HG03139 (cell line): Measurements from ENCODE around the gene GSTM4.
A peak's percentile ranks its signal among the peaks of the same experiment; 100 is the strongest.
"Not testable (repeated sequence)": the region's sequence is repeated elsewhere in the genome, so short reads cannot be mapped to it uniquely, and the experiment has no call there.

Source experiments
- ATAC-seq: cut with Tn5 transposase; IDR thresholded peaks from one replicate; pipeline ENCODE4 v1.9.1; 2021; ENCODE audit not compliant: unreplicated experiment

Gene GSTM4

DNA sequence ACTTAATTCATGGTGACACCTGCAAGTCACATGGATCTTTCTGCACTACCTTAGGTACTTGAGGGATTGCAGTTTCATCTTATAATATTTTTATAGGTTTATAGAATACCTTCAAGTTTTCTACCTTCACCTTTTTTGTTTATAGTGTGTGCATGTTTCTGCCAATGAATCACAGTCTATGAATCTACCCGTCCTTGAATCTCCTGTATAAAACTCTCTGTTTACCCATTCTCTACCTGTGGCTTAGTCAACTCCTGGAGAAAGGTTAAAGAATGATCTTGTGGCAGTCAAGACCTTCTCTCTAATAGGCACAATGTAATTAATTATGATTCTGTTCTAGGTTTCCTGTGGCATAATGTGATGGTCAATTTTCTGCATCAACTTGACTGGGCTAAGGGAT lies 8.8 kb downstream of the GSTM4 start:
- ATAC-seq = no peak

DNA sequence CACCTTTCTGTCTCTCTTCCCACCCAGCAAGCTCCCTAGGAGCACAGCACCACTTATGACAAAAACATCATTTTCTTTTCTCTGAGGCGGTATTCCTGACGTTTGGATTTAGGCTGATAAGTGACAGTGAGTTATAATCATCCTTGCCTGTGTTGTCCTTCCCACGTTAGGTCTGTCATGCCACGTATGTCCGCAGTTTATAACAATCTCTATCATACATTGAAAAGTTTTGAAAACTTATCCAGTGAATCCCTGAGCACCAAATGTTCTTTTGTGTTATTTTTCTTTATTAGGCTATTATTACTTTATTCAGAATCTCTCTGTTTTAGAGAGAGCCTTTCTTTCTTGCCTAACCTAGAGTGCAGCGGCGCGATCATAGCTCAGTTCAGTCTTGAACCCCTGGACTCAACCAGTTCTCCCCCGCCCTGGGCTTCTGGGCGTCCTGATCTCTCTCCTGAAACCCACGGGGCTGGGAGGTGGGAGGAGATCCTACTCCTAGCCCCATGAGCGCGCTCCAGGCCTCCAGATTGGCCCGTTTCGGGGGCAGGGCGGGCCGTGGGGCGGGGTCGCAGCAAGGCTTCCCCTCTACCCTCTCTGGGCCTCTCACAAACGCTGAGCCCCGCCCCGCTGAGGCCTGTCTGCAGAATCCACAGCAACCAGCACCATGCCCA lies 11.7 kb downstream of the GSTM4 start, which contains the start of gene GSTM2:
Gene GSTM2, plus strand, starts transcription at position 606 of the 671 bp plus-strand sequence. Its CDS starts 59 bp downstream, at position 665.
- peak; percentile 91 for ATAC-seq

DNA sequence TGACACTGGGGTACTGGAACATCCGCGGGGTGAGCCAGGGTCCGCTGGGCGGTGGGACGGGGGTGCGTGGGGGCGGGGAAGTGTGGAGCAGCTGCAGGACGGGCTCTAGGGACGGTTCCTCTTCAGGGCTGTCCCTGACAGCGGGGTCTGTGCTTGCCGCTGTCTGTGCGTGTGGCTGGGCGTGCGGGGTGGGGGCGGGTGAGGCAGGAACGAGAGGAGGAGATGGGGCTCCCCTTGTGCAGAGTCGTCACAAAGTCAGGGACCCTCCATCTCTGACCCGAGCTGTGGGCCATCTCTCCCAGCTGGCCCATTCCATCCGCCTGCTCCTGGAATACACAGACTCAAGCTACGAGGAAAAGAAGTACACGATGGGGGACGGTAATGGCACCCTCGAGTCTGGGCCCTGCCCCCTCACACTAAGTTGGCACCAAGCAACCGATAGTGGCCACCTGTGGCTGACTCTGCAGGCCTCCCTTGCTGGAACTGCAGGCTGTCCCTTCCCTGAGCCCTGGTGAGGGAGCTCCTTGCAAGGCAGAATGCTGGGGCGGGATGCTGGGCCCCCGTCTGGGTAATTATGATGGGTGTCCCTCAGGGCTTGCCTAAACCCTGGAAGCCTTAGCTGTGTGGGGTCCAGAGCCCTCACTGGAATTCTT lies 12.3 kb downstream of the GSTM4 start:
- no peak for ATAC-seq

DNA sequence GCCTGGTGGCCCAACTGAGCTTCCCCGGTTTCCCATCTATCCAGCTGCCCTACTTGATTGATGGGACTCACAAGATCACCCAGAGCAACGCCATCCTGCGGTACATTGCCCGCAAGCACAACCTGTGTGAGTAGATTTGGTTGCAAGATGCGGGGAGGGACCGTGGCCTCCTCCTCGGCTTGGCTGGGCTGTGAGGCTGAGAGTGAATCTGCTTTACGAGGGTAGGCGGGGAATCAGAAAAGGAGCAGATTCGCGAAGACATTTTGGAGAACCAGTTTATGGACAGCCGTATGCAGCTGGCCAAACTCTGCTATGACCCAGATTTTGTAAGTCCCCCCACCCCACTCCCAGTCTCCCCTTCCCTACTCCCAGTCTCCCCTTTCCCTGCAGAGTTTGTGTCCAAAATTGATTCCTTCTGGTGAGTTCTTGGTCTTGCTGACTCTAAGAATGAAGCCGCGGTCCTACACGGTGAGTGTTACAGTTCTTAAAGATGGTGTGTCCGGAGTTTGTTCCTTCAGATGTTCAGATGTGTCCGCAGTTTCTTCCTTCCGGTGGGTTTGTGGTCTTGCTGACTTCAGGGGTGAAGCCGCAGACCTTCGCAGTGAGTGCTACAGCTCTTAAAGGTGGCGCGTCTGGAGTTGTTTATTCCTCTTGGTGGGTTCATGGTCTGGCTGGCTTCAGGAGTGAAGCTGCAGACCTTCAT lies 13.5 kb downstream of the GSTM4 start:
- ATAC-seq = no peak

DNA sequence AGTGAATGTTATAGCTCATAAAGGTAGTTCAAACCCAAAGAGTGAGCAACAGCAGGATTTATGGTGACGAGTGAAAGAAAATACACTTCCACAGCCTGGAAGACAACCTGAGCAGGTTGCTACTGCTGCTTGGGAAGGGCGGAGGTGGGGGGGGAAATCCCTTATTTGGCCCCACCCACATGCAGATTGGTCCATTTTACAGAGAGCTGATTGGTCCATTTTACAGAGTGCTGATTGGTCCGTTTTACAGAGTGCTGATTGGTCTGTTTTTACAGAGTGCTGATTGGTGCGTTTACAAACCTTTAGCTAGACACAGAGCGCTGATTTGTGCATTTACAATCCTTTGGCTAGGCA lies 14.0 kb downstream of the GSTM4 start:
- ATAC-seq = not testable (repeated sequence)

DNA sequence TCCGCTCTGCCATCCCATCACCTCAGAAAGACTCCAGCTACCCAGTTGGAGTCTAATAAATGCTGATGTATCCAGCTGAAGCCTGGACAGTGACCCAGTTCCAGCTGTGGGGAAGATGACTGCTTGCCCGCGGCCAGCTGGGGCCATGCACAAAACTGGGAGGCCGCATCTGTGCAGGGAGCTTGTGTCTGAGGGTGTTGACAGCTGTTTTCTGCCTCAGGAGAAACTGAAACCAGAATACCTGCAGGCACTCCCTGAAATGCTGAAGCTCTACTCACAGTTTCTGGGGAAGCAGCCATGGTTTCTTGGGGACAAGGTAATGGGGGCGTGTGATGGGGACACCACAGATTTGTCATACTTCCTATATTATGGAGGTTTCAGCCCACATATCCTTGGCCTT lies 15.2 kb downstream of the GSTM4 start:
- no peak for ATAC-seq

DNA sequence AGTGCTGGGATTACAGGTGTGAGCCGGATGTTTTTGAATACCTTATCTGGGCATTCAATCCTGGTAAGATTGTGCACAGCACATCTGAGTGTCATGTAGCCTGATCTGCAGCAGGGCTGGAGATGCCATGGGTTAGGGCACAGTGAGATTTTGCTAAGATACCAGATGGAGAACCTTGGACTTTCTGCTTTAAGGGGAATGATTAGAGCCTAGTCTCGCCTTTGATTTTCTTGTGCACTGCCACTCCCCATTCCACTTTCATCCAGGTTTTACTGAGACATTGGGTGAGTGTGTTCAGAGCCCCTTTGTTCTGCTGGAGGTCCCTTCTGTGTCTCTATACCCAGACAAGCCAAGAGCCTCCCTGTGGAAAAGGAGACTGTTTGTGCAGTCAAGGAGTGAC lies 18.0 kb downstream of the GSTM4 start:
- not testable (repeated sequence) for ATAC-seq

DNA sequence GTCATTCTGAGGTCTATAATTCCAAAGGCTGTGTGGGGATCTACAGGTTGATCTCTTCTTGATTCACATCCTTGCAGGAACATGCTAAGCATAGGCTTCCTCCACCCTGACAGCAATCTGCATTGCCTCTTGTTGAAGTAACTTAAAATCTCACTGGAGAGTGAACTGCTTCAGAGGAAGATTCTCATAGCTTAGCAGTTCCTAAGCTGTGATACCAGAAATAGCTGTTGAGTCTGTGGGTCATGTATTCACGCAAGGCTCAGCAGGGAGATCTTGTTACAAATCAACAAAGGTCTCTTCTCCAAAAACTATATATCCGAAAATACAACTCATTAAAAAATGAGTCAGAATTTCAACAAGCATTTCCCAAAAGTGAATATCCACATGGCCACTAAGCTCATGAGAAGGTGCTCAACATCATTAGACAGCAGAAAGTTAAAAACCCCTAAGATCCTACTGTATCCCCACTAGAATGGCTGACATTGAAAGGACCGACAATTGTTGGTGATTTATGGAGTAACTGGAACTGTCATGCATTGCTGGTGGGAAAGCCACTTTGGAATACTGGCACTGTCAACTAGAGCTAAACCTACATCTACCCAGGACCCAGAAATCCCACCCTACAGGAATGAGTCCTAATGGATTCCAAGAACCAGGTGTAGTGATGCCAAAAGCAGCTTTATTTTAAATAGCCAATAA lies 20.9 kb downstream of the GSTM4 start:
- not testable (repeated sequence) for ATAC-seq

DNA sequence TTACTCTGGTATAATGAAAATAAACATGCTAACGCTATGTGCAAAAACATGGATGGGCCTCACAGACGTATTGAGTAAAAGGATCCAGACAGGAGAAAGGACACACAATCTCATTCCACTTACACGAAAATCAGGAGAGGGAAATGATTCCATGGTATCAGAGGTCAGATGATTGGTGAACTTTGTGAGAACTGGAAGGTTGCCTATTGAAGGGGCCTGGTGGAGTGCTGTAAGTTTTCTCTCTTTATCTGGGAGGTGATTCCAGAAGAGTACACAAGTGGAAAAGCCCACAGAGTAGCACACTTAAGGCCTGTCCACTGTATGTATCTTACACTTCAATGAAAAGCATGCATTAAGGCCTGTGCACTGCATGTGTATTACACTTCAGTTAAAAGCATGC lies 21.6 kb downstream of the GSTM4 start:
- ATAC-seq = no peak

DNA sequence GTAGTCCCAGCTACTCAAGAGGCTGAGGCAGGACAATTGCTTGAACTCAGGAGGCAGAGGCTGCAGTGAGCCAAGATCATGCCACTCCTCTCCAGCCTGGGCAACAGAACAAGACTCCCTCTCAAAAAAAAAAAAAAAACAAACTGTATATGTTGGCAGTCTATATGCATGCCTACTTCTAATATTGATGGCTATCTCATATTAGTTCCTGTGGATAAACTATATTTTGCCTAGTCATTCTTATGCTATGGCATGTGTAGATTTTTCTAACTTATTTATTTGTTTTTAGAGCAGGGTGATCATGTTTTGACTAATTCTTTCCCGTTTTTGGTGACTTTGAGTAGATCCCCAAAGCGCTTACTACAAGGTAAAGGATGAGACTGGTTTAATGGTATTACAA lies 22.7 kb downstream of the GSTM4 start:
- not testable (repeated sequence) for ATAC-seq

DNA sequence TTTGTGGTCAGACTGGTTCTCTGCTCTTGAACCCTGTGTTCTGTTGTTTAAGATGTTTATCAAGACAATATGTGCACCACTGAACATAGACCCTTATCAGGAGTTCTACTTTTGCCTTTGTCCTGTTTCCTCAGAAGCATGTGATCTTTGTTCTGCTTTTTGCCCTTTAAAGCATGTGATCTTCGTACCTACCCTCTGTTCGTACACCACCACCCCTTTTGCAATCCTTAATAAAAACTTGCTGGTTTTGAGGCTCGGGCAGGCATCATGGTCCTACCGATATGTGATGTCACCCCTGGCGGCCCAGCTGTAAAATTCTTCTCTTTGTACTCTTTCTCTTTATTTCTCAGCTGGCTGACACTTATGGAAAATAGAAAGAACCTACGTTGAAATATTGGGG lies 28.9 kb downstream of the GSTM4 start:
- not testable (repeated sequence) for ATAC-seq

DNA sequence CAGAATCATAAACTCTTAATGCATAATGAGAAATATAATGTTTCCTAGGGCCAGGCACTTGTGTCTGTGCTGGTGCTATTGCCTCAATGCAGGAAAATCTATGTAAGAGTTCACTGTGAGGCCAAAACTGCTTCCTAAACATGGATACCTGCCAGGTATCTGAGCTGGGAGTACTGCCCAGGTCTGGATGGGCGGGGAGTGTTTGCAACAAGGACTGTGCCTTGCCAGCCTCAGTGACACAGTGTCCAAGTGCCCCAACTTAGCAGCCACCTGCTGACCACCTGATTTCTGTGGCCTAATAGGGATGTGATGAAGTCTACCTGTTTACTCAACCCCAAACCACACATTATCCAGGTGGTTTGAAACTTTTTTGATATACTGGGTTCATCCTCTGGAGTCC lies 29.5 kb downstream of the GSTM4 start:
- not testable (repeated sequence) for ATAC-seq

DNA sequence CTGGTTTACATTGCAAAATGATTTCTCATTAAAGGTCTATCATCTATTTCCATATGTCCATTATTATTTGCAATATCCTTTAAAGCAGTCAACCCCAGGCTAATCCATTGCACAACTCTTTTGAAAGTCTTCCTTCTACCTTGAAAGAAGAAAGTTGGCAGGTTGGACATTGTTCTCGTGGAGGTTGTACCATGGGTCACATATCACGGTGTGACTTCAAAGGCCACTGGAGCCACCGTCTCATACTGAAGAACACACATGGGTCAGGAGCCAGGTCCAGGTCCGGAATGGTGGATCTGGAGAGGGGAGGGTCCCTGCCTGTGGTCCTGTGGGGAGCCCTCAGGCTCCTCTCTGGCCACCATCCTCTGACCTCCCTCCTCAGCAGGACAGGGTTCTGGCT lies 30.0 kb downstream of the GSTM4 start:
- ATAC-seq = not testable (repeated sequence)

DNA sequence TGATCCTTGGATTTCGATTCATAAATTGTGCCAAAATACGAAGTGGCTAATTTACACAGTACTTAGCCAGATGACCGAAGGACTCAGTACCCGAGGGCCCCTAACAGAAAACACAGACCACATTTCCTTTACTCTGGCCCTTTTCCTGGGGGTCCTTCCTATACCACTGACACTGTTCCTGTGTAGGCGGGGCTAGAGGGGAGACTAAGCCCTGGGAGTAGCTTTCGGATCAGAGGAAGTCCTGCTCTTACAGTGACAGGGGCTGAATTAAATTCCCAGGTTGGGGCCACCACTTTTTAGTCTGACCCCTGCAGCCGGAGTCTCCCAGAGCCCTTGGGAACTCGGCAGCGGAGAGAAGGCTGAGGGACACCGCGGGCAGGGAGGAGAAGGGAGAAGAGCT lies 31.2 kb downstream of the GSTM4 start:
- ATAC-seq = not testable (repeated sequence)

DNA sequence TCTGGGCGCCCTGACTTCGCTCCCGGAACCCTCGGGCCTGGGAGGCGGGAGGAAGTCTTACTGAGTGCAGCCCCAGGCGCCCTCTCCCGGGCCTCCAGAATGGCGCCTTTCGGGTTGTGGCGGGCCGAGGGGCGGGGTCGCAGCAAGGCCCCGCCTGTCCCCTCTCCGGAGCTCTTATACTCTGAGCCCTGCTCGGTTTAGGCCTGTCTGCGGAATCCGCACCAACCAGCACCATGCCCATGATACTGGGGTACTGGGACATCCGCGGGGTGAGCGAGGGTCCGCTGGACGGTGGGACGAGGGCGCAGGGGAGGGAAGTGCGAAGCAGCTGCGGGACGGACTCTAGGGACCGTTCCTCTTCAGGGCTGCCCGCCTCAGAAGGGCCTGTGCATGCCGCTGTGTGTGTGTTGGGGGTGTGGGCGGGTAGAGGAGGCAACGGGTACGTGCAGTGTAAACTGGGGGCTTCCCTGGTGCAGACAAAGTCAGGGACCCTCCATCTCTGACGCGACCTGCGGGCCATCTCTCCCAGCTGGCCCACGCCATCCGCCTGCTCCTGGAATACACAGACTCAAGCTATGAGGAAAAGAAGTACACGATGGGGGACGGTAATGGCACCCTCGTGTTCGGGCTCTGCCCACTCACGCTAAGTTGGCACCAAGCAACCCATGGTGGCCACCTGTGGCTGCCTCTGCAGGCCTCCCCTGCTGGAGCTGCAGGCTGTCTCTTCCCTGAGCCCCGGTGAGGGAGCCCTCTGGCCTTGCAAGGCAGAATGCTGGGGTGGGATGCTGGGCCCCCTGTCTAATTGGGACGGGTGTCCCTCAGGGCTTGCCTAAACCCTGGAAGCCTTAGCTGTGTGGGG lies 32.0 kb downstream of the GSTM4 start, which contains the start of gene GSTM1:
Gene GSTM1, plus strand, starts transcription at position 177 of the 859 bp plus-strand sequence. Its CDS starts 57 bp downstream, at position 234.
- peak; percentile 97 for ATAC-seq

DNA sequence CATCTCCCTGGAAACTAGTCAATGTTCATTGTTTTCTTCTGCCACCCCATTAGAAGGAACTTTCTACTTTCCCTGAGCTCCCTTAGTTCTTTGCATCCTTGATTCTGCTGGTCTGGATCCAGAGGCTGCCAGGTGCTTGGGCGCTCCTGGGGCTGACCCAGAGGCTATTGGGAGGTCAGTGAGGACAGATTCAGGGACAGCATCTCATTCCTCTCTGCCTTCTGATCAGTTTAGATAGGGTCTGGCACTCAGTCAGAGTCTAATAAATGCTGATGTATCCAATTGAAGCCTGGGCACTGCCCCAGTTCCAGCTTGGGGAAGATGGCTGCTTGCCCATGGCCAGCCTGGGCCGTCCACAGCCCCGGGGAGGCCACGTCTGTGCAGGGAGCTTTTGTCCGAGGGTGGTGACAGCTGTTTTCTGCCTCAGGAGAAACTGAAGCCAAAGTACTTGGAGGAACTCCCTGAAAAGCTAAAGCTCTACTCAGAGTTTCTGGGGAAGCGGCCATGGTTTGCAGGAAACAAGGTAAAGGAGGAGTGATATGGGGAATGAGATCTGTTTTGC lies 34.0 kb downstream of the GSTM4 start:
- ATAC-seq = no peak

DNA sequence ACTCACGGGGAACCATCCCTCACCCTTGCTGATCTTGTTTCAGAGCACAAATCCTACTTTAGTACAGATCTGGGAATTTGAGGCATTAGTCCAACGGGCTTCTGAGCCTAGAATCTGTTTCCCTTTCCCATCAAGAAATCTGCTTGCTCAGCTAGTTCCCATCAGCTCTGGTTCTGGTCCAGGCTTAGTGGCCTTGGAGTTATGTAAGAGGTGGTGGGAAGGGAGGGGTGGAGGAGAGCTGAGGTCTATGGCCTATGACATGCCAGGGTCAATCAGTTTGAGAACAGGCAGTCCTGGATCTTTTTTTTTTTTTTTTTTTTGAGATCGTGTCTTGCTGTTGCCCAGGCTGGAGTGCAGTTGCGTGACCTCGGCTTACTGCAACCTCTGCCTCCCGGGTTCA lies 35.9 kb downstream of the GSTM4 start:
- no peak for ATAC-seq

DNA sequence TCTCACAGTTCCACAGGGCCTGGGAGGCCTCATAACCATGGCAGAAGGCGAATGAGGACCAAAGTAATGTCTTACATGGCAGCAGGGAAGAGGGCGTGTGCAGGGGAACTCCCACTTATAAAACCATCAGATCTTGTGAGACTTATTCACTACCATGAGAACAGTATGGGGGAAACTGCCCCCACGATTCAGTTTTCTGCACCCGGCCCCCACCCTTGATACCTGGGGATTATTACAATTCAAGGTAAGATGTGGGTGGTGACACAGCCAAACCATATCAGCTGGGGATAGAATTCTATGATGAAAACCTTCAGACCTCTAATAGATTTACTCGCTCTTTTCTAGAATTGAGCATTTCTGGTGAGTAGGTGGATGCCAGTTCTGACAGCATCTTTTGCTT lies 38.5 kb downstream of the GSTM4 start:
- not testable (repeated sequence) for ATAC-seq

DNA sequence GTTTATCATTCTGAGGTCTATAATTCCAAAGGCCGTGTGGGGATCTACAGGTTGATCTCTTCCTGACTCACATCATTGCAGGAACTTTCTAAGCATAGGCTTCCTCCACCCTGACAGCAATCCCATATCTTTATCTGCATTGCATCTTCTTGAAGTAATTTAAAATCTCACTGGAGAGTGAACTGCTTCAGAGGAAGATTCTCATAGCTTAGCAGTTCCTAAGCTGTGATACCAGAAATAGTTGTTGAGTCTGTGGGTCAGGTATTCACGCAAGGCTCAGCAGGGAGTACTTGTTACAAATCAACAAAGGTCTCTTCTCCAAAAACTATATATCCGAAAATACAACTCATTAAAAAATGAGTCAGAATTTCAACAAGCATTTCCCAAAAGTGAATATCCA lies 39.2 kb downstream of the GSTM4 start:
- not testable (repeated sequence) for ATAC-seq

DNA sequence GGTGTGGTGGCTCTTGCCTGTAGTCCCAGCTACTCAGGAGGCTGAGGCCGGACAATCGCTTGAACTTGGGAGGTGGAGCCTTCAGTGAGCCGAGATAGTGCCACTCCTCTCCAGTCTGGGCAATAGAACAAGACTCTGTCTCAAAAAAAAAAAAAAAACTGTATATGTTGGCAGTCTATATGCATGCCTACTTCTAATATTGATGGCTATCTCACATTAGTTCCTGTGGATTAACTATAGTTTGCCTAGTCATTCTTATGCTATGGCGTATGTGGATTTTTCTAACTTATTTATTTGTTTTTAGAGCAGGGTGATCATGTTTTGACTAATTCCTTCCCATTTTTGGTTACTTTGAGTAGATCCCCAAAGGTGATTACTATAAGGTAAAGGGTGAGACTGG lies 41.2 kb downstream of the GSTM4 start:
- no peak for ATAC-seq
